ENCODE data around the gene CAMP.
A peak's percentile ranks its signal among the peaks of the same experiment; 100 is the strongest.

Gene CAMP, protein sequence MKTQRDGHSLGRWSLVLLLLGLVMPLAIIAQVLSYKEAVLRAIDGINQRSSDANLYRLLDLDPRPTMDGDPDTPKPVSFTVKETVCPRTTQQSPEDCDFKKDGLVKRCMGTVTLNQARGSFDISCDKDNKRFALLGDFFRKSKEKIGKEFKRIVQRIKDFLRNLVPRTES

DNA sequence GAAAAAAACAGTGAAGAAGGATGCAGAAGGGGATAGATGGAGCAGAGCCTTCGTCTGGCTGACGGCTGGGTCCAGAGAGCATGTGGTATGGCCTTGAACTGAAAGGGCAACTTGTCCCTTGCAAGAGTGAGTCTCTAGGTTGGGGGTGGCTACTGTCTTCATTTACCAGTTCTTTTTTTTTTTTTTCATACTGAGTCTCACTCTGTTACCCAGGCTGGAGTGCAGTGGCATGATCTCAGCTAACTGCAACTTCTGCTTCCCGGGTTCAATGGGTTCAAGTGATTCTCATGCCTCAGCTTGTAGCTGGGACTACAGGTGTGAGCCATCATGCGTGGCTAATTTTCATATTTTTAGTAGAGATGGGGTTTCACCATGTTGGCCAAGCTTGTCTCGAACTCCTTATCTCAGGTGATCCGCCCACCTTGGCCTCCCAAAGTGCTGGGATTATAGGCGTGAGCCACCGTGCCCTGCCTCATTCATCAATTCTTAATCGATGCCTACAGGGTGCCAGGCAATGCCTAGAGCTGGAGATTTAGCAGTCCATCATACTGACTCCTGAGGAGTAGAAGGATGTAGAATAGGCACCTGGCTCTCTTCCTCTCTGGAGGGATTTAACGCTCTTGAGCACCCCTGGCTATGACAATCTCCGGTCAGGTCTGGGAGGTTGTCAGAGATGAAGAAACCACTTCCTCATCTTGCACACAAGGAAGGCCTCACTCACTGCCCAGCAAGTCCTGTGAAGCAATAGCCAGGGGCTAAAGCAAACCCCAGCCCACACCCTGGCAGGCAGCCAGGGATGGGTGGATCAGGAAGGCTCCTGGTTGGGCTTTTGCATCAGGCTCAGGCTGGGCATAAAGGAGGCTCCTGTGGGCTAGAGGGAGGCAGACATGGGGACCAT is at the start of gene CAMP:
CAMP (plus strand) TSS at position 880 of the 898 bp plus-strand sequence; CDS start at position 897, 17 bp downstream.
- Mint-ChIP-seq H3K27ac (peak within 1 kb of the TSS; percentile 56), H3K9me3 (no peaks in the 10 kb centered on the region), H3K4me1 (ENCODE audit: low read depth) (peaks cover 87% of the 10 kb centered on the region), H3K27me3 (peaks cover 1% of the 10 kb centered on the region), H3K36me3 (ENCODE audit: low read depth) (no peaks in the 10 kb centered on the region), H3K4me3 (no peak within 1 kb of the TSS)
- intact Hi-C loops (cut with micrococcal nuclease): no loop called here

DNA sequence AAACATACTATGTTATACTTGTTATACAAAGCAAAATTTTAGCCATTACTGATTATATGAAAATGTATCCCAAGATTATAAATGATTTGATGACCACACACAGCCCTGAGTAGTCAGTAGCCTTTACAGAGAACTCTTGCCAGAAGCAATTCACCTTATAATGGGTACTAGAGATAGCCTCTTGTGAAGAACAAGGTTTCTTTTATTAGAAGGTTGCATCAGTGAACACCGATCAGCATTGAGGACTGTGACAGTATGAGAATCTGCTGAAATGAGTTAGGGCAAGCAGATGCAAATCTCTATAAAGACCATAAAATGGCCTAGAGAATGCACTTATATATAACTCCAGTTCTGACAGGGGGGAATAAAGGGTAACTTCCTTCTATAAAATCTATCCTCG is 45.2 kb upstream of the CAMP start:
- Mint-ChIP-seq H3K27me3 (no peaks in the 10 kb centered on the region), H3K4me3 (no peak overlapping the region), H3K9me3 (no peaks in the 10 kb centered on the region), H3K27ac (no peak overlapping the region), H3K36me3 (ENCODE audit: low read depth) (no peaks in the 10 kb centered on the region), H3K4me1 (ENCODE audit: low read depth) (no peaks in the 10 kb centered on the region)
- intact Hi-C loops (cut with micrococcal nuclease): no loop called here

DNA sequence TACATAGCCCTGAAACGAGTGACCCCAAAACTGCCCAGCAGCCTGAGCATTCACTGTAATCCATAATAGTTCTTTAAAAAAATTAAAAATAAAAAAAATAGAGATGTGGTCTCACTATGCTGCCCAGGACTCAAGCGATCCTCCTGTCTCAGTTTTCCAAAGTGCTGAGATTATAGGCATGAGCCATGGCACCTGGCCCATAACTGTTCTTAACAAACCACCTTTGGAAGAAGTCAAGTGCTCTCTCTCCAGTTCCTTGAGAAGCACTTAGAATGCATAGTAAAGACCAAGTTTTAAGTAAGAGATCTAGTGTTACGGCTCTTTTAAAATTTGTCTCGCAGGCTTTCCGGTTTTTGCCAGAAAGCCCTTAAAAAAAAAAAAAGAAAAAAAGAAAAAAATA is 43.3 kb upstream of the CAMP start:
- H3K4me1 Mint-ChIP-seq (ENCODE audit: low read depth): no peaks in the 10 kb centered on the region
- no peaks in the 10 kb centered on the region for H3K36me3 Mint-ChIP-seq (ENCODE audit: low read depth)

DNA sequence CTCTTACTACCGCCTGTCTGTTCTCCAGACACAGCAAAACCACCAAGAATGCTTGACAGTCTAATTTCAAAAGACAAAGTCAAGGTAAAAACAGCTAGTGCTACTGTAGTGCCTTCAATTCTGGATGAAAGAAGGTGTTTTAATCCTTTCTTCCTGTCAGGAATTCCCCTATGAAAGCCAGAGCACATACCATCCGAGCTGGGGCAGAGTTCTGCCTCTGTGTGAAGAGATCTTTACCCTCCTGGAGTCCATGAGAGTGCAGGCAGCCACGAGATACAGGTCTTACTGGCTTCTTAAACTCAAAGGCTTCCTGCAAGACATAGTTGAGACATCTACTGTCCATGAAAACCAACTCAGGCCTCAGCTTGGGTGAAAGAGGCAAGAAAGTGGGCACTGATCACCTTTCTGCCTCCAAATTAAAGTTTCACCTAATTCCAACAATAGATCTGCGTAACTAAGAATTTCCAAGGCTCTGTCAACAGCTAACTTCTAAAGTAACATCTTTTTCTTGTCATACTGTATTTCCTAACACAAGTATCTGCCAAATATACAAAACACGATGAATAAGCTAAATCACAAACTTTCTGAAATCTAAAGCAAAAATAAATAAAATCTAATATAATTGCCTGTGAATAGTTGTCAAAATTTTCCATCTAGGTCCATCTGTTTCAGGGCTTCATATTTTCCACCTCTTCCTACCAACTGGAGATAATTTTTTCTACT is 42.6 kb upstream of the CAMP start:
- no peaks in the 10 kb centered on the region for H3K9me3 Mint-ChIP-seq
- no peak overlapping the region for H3K4me3 Mint-ChIP-seq
- no peaks in the 10 kb centered on the region for H3K4me1 Mint-ChIP-seq (ENCODE audit: low read depth)
- H3K27ac Mint-ChIP-seq: no peak overlapping the region
- H3K36me3 Mint-ChIP-seq (ENCODE audit: low read depth): no peaks in the 10 kb centered on the region
- H3K27me3 Mint-ChIP-seq: no peaks in the 10 kb centered on the region
- intact Hi-C loops (cut with micrococcal nuclease): no loop called here

More for the DNA sequence above, 43.3 kb upstream of the CAMP start:
- H3K4me3 Mint-ChIP-seq: no peak overlapping the region
- intact Hi-C loops (cut with micrococcal nuclease): no loop called here
- H3K27me3 Mint-ChIP-seq: no peaks in the 10 kb centered on the region
- H3K9me3 Mint-ChIP-seq: no peaks in the 10 kb centered on the region
- H3K27ac Mint-ChIP-seq: no peak overlapping the region

DNA sequence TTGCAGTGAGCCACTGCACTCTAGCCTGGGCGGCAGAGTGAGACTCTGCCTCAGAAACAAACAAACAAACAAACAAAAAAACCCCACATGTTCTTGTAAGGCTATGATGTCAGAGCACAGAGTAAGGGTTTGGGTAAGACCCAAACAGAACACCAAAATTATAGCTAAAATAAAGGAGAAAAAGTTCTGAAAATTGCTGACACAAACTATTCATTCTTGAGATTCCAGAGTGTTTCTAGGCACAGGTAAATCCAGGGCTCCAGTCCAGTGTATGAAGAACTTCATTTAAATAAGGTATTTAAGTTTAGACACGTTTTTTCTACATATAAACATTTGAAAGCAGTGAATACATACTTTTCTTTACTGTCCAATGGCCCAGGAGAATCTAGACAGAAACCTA is 39.0 kb upstream of the CAMP start:
- intact Hi-C loops (cut with micrococcal nuclease): no loop called here
- no peaks in the 10 kb centered on the region for H3K9me3 Mint-ChIP-seq
- no peak overlapping the region for H3K27ac Mint-ChIP-seq
- peaks cover 9% of the 10 kb centered on the region for H3K27me3 Mint-ChIP-seq
- peaks cover 13% of the 10 kb centered on the region for H3K4me1 Mint-ChIP-seq (ENCODE audit: low read depth)
- no peaks in the 10 kb centered on the region for H3K36me3 Mint-ChIP-seq (ENCODE audit: low read depth)
- no peak overlapping the region for H3K4me3 Mint-ChIP-seq

DNA sequence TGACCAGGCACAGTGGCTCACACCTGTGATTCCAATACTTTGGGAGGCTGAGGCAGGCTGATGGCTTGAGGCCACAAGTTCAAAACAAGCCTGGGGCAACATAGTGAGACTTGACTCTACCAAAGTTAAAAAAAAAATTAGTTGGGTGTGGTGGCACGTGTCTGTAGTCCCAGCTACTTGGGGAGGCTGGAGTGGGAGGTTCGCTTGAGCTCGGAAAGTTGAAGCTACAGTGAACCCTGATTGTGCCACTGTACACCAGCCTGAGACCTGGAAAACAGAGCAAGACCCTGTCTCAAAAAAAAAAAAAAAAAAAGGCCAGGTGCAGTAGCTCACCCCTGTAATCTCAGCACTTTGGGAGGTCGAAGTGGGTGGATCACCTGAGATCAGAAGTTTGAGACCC is 38.2 kb upstream of the CAMP start:
- no peaks in the 10 kb centered on the region for H3K36me3 Mint-ChIP-seq (ENCODE audit: low read depth)
- no peak overlapping the region for H3K27ac Mint-ChIP-seq
- H3K27me3 Mint-ChIP-seq: peaks cover 9% of the 10 kb centered on the region
- H3K4me1 Mint-ChIP-seq (ENCODE audit: low read depth): peaks cover 13% of the 10 kb centered on the region
- intact Hi-C loops (cut with micrococcal nuclease): no loop called here
- no peak overlapping the region for H3K4me3 Mint-ChIP-seq
- no peaks in the 10 kb centered on the region for H3K9me3 Mint-ChIP-seq

DNA sequence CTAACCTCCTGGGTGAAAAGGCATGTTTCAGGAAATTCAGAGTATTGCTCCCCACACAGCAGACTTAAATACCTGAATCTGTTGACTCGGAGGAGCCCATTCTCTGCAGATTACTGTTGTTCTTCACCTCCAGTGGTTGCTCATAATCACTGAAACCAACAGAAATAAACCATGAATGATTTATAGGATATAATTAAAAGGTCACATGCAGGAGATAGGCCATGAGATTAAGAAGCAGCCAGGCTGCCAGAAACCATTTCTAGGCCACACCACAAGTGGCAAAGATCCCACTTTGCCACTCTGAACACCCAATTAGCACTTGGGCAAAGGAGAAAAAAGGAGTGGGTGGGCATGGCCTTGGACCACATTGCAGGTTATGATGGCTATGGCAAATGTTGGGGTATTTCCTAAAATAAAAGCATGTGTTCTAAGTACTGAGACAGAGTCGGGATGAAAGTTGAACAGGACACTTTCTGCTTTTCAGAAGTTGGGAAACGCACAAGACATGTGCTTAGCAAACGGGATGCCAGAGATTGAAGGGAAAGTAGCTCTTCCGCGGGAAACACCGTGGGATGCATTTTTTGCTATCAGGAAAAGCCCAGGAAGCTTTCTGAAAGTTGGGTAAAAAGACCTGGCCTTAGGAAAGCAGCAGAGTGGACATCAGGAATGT is 36.5 kb upstream of the CAMP start:
- H3K9me3 Mint-ChIP-seq: no peaks in the 10 kb centered on the region
- H3K4me1 Mint-ChIP-seq (ENCODE audit: low read depth): peaks cover 13% of the 10 kb centered on the region
- peaks cover 9% of the 10 kb centered on the region for H3K27me3 Mint-ChIP-seq
- H3K27ac Mint-ChIP-seq: no peak overlapping the region
- H3K36me3 Mint-ChIP-seq (ENCODE audit: low read depth): no peaks in the 10 kb centered on the region
- H3K4me3 Mint-ChIP-seq: peak overlapping the region; percentile 79
- intact Hi-C loops (cut with micrococcal nuclease): no loop called here

DNA sequence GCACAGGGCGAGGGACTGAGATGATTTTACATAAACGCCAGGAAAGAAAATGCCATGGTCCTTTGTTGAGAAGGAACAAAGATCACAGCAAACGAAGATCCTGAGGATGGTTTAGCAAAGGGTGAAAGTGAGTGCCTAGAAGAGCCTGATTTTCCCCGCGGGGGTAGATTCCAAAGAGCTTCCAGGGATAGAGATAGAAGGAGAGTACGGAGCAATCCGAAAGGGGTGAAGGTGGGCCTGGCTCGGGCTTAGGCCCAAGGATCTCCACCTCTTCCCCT is 36.1 kb upstream of the CAMP start:
- peaks cover 9% of the 10 kb centered on the region for H3K27me3 Mint-ChIP-seq
- peak overlapping the region; percentile 79 for H3K4me3 Mint-ChIP-seq
- no peaks in the 10 kb centered on the region for H3K9me3 Mint-ChIP-seq
- no peaks in the 10 kb centered on the region for H3K36me3 Mint-ChIP-seq (ENCODE audit: low read depth)
- H3K4me1 Mint-ChIP-seq (ENCODE audit: low read depth): peaks cover 13% of the 10 kb centered on the region
- no peak overlapping the region for H3K27ac Mint-ChIP-seq
- intact Hi-C loops (cut with micrococcal nuclease): no loop called here

DNA sequence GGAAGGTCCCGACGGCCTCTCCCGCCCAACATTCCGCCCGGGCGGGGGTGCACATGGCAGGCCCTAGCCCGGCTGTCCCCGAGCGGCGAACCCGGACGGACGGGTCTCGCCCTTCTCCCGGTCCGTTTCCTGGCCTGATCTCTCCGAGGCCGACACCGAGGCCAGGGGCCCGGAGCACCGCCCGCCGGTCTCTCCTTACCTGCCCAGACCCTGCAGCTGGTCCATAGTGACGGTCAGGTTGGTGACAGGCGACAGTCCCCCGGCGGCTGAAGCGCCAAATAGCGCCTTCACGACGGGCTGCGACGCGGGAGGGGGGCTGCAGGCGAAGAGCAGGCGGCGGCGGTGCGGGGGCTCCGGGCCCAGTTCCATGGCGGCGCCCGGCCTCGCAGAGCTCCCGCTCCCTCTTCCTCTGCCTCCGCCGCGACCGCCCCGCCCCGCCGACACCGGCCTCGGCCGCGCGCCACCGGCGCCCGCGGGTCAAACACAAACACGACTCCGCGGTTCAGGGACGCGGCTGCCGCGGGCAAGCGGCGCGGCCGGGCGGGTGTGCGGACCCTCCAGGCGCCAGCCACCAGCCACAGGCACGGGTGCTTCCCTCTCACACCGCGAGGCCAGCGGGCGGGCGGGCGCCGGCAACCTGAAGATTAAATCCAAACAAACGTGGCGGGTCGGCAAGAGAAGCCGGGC is 35.6 kb upstream of the CAMP start:
- no peaks in the 10 kb centered on the region for H3K9me3 Mint-ChIP-seq
- peaks cover 13% of the 10 kb centered on the region for H3K4me1 Mint-ChIP-seq (ENCODE audit: low read depth)
- peaks cover 9% of the 10 kb centered on the region for H3K27me3 Mint-ChIP-seq
- no peak overlapping the region for H3K27ac Mint-ChIP-seq
- H3K4me3 Mint-ChIP-seq: peak overlapping the region; percentile 79
- no peaks in the 10 kb centered on the region for H3K36me3 Mint-ChIP-seq (ENCODE audit: low read depth)
- intact Hi-C loops (cut with micrococcal nuclease): no loop called here

DNA sequence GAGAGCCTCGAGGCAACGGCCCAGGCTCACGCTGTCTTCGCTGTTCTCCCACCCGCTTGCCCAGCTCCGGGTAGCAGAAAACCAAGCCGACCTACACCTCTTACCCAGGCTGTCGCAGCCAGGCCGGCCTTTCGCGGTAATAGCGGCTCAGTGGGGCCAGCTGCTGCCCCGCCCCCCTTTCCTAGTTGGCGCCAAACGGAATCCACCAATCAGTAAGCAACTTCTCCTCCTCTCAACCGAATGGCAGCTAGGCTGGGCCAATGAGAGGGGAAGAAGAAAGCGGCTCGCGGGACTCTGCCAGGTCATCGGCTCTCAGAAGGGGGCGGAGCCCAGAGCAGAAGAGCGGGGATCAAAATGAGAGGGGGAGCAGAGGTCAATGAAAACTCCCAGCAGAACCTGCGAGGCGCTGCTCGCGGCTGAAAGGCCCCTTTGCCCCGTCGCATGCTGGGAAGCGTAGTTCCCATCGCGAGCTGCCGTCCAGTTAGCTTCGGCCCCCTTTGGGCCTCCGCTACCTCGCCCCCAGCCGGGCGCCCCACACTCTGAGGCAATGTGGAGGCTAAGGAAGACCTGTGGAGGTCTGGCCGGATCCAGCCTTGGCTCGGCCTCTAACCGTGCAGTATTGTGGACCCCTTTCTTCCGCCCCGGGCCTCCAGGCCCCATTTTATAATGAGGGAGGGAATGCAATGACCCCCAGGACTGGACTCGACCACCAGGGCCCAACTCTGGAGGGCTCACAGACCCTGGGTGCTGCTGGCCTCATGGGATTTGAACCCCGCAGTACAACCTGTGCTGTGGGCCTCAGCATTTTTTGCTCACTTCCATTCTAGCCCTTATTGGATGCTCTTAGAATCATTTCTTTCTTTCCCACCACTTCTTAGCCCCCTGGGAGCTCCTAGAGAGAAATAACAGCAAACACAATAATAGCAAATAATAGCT is 34.8 kb upstream of the CAMP start, which contains the start of gene CDC25A:
CDC25A (minus strand) TSS at position 152 of the 936 bp plus-strand sequence. CDS start 470 bp downstream, outside the sequence.
- Mint-ChIP-seq H3K4me3 (peak within 1 kb of the TSS; percentile 79), H3K9me3 (no peaks in the 10 kb centered on the region), H3K27me3 (peaks cover 12% of the 10 kb centered on the region), H3K36me3 (ENCODE audit: low read depth) (no peaks in the 10 kb centered on the region), H3K4me1 (ENCODE audit: low read depth) (peaks cover 13% of the 10 kb centered on the region), H3K27ac (no peak within 1 kb of the TSS)
- intact Hi-C loops (cut with micrococcal nuclease): no loop called here

DNA sequence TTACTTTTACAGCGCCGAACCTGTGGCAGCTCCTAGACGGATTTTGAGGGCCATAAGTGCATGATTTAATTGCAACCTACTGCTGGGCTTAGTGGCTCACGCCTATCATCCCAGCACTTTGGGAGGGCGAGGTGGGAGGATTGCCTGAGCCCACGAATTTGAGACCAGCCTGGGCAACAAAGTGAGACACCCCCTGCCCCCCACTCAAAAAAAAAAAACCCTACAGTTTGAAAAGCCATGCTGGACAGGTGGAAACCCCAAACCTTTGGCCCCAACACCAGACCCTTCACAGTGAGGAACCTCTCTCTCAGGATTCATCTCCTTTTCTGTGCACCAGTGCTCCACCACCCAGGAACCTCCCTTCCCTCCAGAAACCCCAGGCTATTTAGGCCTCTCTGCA is 34.0 kb upstream of the CAMP start:
- peaks cover 13% of the 10 kb centered on the region for H3K27me3 Mint-ChIP-seq
- H3K4me1 Mint-ChIP-seq (ENCODE audit: low read depth): peaks cover 13% of the 10 kb centered on the region
- intact Hi-C loops (cut with micrococcal nuclease): no loop called here
- no peak overlapping the region for H3K4me3 Mint-ChIP-seq
- no peak overlapping the region for H3K27ac Mint-ChIP-seq
- H3K9me3 Mint-ChIP-seq: no peaks in the 10 kb centered on the region
- no peaks in the 10 kb centered on the region for H3K36me3 Mint-ChIP-seq (ENCODE audit: low read depth)

DNA sequence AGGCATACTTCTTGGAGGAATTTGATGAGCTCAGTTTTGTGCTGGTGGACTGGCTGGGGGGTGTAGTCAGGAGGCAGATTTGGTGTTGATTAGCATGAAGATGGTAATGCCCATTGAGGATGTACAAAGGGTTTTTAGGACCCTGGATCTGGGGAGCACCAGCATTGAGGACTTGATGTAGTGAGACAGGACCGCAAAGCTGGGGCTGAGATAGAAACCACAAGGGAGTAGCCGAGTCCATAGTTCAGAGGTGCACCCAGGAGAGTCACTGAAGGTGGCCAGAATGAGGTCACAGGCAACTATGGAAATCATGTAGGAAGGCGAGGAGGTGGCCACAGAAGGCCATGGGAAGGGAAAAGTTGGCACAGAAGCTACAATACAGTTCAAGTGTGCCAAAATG is 32.4 kb upstream of the CAMP start:
- Mint-ChIP-seq H3K9me3 (no peaks in the 10 kb centered on the region), H3K36me3 (ENCODE audit: low read depth) (no peaks in the 10 kb centered on the region), H3K27me3 (peaks cover 13% of the 10 kb centered on the region), H3K4me1 (ENCODE audit: low read depth) (peaks cover 16% of the 10 kb centered on the region), H3K27ac (no peak overlapping the region), H3K4me3 (no peak overlapping the region)
- intact Hi-C loops (cut with micrococcal nuclease): loop anchor here (10.0 kb wide), 1 partner anchor 54 kb away; the partner anchor contains the start of gene ZNF589
